ENCODE results near the gene PMEPA1.

Gene PMEPA1

DNA sequence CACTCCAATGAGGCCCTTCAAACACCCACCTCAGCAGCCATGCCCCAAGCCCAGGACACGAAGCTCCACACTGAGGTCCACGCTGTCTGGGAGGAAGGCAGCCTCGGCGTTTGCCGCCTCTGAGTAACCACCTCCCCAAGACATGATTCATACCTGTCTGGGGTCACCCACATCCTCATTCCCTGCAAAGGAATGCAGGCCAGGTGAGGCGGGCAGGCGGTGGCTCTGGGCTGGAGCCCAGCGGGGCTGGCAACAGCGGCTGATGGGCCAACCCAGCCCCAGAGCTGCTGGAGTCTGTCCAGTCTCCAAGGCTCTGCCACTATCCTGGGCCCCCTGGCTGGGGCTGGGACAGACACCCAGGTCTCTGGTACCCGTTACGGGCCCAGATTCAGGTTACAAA lies 14.8 kb downstream of the PMEPA1 start:
- ATAC-seq (no peak), DNase-seq (no peak)
- Mint-ChIP-seq H3K27me3 (no peaks in the 10 kb centered on the region), H3K4me1 (peaks cover 36% of the 10 kb centered on the region), H3K4me3 (no peak overlapping the region), H3K27ac (peak overlapping the region in 1 of 2 donors; percentile 65), H3K9me3 (no peaks in the 10 kb centered on the region)

DNA sequence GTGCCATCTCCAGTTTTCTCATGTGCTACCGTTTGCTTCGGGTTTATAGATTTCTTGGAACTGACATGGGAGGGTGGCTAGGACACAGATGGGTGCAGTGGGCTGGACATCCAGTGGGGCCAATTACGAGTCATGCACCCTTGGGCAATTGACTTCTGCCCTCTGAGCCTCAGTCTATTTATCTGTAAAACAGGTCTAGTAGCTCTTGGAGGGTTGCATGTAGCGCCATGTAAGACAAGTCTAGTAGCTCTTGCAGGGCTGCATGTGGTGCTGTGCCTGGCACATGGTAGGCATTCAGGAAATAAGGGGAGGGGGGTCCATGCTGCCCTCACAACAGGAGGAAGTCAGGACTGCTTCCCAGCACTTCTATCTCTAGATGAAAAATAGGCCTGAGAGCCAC lies 15.3 kb downstream of the PMEPA1 start:
- DNase-seq = no peak
- Mint-ChIP-seq H3K9me3 (no peaks in the 10 kb centered on the region), H3K27me3 (no peaks in the 10 kb centered on the region), H3K4me3 (no peak overlapping the region), H3K4me1 (peaks cover 34% of the 10 kb centered on the region), H3K27ac (no peak overlapping the region)
- no peak for ATAC-seq

DNA sequence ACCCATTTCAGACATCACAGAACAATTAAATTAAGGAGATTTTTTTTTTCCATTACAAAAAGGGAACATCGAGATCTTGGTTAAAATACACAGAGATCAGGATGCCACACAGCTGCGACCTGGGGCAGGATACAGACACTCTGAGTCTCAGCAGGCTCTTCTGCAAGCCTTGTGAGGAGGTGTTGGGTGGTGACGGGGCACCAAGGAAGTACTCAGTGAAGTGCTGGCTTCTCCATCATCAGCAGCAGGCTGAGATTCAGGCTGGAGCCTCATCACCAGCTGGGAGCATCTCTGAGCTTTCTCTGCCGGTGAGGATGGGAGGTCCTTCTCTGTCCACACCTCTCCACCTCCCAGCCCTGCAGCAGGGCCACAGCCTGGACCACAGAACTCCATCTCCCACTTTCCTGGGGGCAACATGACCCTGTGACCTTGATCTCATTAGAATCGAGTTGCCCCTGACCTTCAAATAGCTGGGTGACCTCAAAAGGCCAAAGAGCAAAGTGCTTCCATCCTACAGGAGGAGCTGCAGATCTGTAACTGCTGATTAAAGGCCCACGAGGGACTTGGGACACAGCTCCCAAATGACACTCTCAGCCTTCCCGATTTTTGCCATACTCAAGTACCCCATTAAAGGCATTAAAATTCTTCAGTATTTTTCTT lies 16.0 kb downstream of the PMEPA1 start:
- peaks cover 27% of the 10 kb centered on the region for H3K4me1 Mint-ChIP-seq
- no peaks in the 10 kb centered on the region for H3K9me3 Mint-ChIP-seq
- ATAC-seq = no peak
- H3K4me3 Mint-ChIP-seq = no peak overlapping the region
- no peak for DNase-seq
- peak overlapping the region in 1 of 2 donors; percentile 40 for H3K27ac Mint-ChIP-seq
- H3K27me3 Mint-ChIP-seq = no peaks in the 10 kb centered on the region

DNA sequence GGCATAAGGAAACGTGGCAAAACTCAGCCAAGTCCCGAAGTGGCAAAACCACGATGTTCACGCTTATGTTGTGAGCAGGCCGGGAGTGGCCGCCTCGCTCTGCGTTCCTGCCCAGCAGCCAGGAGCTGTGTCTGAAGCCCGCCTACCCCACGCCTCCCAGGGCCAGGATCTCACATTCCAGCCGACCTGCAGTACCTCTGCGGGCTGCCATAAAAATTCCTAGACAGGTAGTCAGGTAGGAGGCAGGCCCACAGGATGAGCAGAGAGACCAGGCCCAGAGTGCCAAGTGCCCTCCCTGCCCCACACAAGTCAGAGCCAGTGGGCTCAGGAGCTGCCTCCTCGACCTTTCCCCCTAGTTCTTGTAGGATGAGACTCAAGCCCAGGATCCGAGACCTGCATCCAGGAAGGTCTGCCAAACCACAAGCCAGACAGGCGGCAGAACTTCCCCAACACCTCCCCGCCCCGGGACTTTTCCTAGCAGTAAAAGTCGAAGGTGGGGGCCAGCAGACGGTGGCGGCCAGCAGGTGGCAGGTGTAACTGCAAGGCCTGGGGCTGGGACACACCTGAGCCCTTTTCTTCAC lies 16.7 kb downstream of the PMEPA1 start:
- no peak overlapping the region for H3K4me3 Mint-ChIP-seq
- H3K9me3 Mint-ChIP-seq = no peaks in the 10 kb centered on the region
- DNase-seq = no peak
- ATAC-seq = no peak
- peaks cover 24% of the 10 kb centered on the region for H3K4me1 Mint-ChIP-seq
- no peak overlapping the region for H3K27ac Mint-ChIP-seq
- no peaks in the 10 kb centered on the region for H3K27me3 Mint-ChIP-seq

DNA sequence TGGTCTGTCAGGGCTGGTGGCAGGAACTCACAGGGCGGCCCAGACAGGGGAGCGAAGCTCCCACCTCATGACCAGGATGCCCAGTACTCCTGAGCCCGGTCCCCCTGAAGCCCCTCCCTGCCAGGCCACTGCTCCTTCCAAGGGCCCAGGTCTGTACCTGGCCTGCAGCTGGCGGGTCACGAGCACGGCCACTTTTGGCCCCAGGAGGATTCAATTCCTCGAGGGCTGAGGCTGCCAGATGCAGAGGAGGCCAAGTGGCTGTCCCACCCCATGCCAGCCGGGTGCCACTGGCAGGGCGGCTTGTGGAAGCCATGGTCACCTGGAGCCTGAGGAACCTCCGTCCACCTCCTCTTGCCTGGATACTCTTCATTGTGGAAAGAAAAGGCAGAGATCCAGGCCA lies 17.4 kb downstream of the PMEPA1 start:
- Mint-ChIP-seq H3K27ac (no peak overlapping the region), H3K4me3 (no peak overlapping the region), H3K4me1 (peaks cover 24% of the 10 kb centered on the region), H3K27me3 (no peaks in the 10 kb centered on the region), H3K9me3 (no peaks in the 10 kb centered on the region)
- no peak for DNase-seq
- no peak for ATAC-seq

DNA sequence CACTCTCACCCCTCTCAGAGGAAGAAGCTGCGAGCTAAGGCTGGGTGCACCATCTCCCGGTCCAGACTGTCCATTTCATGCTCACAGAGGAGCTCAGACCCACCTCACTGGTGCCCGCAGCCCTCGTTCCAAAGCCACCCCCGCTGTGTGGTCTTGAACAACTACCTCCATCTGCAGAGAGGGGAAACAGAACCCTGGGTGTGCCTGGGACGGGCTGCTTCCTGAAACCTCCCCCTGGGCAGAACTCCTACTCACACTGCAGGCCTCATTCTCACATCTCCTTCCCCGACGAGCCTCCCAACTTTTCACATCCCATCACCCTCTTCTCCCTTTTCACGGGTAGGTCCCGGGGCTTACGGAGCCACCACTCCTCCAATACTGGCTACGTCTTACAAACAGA lies 18.1 kb downstream of the PMEPA1 start:
- no peak overlapping the region for H3K27ac Mint-ChIP-seq

DNA sequence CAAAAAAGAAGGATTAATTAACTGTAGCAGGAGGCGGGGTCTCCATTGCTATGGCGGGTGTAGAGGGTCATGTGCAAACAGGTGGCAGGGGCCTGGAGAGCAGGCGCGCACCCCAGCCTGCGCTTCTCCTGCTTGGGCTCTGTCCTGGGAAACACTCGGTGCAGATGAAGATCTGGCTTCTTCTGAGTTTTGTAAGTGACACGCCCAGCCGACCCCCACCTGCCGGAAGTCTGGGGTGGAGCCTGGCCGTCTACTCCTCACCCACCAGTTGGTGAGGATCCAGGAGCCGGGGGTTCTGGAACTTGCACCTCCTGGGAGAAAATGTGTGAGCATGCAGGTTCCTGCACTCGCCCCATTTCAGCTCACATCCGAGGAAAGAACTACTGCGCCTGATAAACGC lies 19.3 kb downstream of the PMEPA1 start:
- H3K27ac Mint-ChIP-seq = no peak overlapping the region
- no peak for DNase-seq
- H3K4me3 Mint-ChIP-seq = no peak overlapping the region

More for the DNA sequence above, 18.1 kb downstream of the PMEPA1 start:
- Mint-ChIP-seq H3K27me3 (no peaks in the 10 kb centered on the region), H3K4me1 (peaks cover 24% of the 10 kb centered on the region), H3K4me3 (no peak overlapping the region), H3K9me3 (no peaks in the 10 kb centered on the region)
- DNase-seq (no peak), ATAC-seq (no peak)

DNA sequence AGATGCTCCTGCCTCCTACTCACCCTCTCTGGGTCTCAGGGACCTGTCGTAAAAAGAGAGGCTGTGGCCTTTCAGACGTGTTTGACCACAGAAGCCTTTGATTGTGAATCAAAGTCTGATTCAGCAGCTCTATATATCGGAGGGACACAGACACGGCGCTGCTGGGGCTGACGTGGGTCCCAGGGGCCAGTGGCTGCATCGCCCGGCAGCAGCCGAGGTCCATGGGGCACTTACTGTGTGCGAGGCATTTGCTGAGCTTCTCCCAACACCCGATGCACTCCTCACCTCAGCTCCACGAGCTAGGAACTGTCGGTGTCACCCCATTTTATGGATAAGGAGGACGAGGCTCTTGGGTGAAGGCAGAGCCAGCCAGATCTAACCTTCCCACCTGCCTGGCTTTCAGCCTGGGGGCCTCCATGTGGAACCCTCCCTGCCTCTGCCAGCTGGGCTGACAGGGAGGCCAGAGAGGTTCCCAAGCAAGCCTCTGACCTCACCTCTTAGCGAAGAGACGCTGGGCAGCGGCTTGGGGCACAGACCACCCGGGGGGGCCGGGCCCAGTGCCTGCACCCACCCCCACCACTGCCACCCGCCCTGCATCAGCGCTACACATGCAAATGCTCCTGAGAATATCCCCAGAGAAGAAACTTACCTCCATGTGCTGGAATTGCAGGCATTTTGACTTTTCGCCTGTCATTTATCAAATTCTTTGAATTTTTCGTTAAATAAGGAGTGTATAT lies 19.9 kb downstream of the PMEPA1 start:
- Mint-ChIP-seq H3K4me3 (no peak overlapping the region), H3K4me1 (peaks cover 21% of the 10 kb centered on the region), H3K27ac (no peak overlapping the region), H3K27me3 (no peaks in the 10 kb centered on the region), H3K9me3 (no peaks in the 10 kb centered on the region)
- ATAC-seq = no peak
- no peak for DNase-seq

More for the DNA sequence above, 19.3 kb downstream of the PMEPA1 start:
- ATAC-seq = no peak
- Mint-ChIP-seq H3K9me3 (no peaks in the 10 kb centered on the region), H3K27me3 (no peaks in the 10 kb centered on the region), H3K4me1 (peaks cover 24% of the 10 kb centered on the region)

DNA sequence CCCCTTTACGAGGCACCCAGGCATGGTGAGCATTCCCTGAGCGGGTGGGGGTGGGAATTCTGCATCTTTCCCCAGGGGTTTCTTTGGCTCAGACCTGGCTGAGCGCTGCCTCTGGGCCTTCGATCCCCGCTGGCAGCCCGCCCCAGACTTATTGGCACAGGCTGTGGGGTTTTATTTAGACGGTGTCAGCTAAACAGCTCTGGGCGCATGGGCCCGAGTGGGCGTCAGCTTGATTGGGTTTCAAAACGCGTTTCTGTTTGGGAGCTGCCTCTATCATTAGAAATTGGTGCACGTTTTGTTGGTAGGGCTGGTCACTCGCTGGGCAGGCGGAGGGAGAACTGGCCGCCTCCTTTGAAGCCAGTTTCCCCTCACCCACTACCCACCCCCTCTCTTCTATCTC lies 21.0 kb downstream of the PMEPA1 start:
- no peak for ATAC-seq
- Mint-ChIP-seq H3K9me3 (no peaks in the 10 kb centered on the region), H3K27ac (peak overlapping the region in 1 of 2 donors; percentile 25), H3K4me3 (no peak overlapping the region), H3K27me3 (no peaks in the 10 kb centered on the region), H3K4me1 (peaks cover 16% of the 10 kb centered on the region)
- no peak for DNase-seq

DNA sequence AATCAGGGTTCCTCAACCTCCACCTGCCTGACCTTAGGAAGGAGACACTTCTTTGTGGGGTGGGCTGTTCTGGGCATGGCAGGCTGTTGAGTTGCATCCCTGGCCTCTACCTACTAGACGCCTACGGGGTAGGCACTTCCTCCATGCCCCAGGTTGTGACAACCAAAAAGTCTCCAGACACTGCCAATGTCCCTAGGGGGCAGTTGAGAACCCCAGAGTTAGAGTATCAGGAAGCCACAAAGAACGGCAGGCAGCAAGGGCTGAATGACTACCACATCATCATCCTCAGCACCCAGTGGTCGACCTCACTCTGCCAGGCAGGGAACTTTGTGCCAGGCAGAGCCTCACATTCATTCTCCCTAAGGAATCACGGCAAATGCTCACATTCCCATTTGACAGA lies 21.5 kb downstream of the PMEPA1 start:
- H3K9me3 Mint-ChIP-seq = no peaks in the 10 kb centered on the region
- no peaks in the 10 kb centered on the region for H3K27me3 Mint-ChIP-seq
- no peak for ATAC-seq
- peak overlapping the region in 1 of 2 donors; percentile 85 for H3K27ac Mint-ChIP-seq
- peaks cover 16% of the 10 kb centered on the region for H3K4me1 Mint-ChIP-seq
- no peak overlapping the region for H3K4me3 Mint-ChIP-seq
- DNase-seq = no peak

DNA sequence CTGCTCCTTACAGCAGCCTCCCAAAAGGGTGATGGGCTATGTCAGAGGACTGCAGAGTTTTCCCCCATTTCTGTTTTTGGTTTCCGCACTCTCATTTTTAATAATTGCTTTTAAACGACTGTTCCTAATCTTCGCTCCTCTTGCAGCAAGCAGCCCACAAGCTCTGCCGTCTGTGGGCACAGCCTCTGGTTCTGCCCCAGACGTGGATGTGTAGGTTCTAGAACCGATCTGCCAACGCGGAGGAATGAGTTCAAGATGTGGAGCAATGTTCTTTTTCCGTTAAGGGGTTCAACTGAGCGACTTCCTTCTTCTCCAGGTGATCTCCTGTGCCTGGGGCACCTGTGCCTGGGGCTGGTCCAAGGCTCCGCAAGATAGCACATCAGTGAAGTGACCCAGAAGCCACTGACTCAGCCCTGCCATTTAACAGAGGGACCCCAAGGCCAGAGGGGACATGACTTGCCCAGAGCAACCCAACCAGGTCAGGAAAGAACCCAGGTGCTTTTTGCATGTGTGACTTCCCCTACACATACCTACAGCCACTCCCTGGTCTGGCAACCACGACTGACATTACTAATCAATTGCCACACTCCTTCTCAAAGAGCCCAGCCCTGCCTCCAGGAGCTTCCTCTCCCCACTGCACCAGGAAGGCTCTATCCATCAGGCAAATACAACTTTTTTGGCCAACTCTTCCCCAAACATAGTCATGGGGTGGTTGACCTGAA lies 22.7 kb downstream of the PMEPA1 start:
- Mint-ChIP-seq H3K4me3 (no peak overlapping the region), H3K9me3 (no peaks in the 10 kb centered on the region), H3K27me3 (no peaks in the 10 kb centered on the region), H3K27ac (no peak overlapping the region), H3K4me1 (peaks cover 17% of the 10 kb centered on the region)
- DNase-seq = no peak
- ATAC-seq = peak; percentile 69

DNA sequence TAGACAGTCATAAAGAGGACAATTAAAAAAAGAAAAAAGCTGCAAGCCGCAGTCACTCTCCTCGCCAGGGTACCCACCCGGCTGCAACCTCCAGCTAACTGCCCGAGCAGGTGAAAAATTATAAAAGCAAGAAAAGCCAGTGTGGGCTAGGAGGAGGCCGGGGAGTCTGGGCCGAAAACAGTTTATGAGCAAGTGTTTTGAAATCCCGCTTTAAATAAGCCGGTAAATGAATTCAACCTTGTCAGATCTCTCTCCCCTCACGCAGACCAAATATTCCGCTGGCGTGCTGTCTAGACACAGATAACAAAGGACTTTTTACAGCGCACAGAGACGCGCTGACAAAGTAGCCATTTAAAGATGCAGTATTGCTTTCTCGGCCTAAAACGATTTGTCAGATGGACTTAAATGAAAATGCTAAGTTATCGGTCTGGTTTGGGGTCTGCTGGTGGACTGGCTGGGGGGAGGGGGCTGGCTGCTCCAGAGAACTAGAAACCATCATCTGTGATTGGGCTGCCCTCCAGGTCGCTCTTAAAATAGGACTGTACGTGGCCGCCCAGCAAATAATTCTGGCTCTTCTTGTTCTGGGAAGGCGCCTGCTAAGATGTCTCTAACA lies 24.6 kb downstream of the PMEPA1 start:
- no peaks in the 10 kb centered on the region for H3K9me3 Mint-ChIP-seq
- H3K27me3 Mint-ChIP-seq = no peaks in the 10 kb centered on the region
- H3K27ac Mint-ChIP-seq = no peak overlapping the region
- peaks cover 36% of the 10 kb centered on the region for H3K4me1 Mint-ChIP-seq
- no peak for DNase-seq
- no peak for ATAC-seq
- H3K4me3 Mint-ChIP-seq = no peak overlapping the region

DNA sequence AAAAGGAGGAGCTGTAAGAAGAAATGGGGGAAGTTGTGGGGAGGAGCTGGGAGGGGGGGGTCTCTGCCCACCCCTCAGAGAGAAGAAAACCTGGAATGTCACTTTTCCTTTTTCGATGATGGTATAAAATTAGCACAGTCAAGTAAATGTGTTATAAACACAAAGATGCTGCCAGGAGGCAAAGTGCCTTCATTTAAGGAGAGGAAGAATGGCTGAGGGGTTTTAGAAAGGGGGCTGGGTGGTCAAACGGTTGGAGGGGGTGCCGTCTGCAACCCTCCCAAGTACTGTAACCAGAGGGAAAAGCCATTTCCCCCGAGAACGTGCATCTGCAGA lies 25.0 kb downstream of the PMEPA1 start:
- no peaks in the 10 kb centered on the region for H3K27me3 Mint-ChIP-seq
- H3K4me1 Mint-ChIP-seq = peaks cover 40% of the 10 kb centered on the region

DNA sequence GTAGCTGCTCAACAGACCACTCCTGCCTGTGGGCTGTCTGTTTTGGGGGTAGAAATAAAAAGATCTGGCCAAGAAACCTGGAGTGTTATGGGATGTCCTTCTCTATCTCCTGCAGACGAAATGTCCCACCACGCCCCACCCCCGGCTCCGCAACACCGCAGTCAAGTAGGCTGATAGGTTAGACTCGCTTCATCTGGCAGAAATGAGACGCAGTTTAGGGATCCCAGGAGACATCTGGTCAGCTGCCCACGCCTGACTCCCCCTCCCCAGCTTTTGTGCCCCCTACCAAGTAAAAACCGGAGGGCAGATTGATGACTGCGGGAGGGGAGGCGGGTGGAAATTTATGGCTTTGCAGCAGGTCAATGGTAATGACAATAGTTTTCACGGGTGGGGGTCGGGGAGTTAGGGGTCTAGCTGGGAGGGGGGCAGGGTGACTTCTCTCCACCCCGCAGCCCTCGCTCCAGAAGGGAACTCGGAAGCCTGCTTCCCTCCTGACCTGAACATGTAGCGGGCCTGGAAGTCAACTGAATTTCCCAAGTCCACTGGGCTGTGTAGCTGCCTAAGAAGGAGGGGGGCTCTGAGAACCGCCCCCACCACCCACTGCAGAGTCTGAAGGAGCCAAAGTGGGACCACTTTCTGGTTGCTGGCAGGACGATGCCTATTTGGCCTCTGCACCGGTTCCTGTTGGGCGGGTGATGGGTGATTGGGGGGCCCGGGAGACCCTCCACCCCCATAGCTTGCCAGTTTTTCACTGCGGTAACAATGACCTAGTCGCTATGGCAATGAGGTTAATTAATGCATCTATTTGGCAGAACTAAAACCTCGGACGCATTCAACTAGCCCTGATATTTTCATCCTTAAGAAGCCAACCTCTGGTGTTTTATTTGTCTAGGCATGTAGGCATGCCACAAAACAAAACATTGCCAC lies 25.7 kb downstream of the PMEPA1 start:
- Mint-ChIP-seq H3K4me1 (peaks cover 45% of the 10 kb centered on the region), H3K4me3 (no peak overlapping the region)

More for the DNA sequence above, 25.0 kb downstream of the PMEPA1 start:
- ATAC-seq (no peak), DNase-seq (no peak)
- Mint-ChIP-seq H3K9me3 (no peaks in the 10 kb centered on the region), H3K27ac (no peak overlapping the region), H3K4me3 (no peak overlapping the region)

DNA sequence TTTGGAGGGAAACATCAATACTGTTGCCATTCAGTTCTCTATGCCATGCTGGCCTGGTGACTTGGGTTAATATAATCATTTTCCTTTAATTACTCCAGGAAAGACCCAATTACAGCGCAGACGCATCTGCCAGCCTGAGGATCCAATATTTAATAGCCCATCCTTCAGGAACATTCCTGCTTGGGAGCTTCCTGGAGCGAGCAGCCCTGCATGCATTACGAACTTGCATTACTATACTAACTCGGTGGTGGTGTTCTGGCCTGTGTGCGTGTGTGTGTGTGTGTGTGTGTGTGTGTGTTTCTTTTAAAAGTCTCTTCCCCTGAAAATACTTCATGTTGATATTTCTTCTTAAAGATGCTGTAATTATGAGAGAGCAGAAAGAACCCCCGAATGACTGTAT lies 26.5 kb downstream of the PMEPA1 start:
- Mint-ChIP-seq H3K4me1 (peaks cover 43% of the 10 kb centered on the region), H3K27ac (no peak overlapping the region), H3K4me3 (no peak overlapping the region), H3K9me3 (no peaks in the 10 kb centered on the region), H3K27me3 (no peaks in the 10 kb centered on the region)
- no peak for DNase-seq
- ATAC-seq = no peak

More for the DNA sequence above, 25.7 kb downstream of the PMEPA1 start:
- DNase-seq = no peak
- no peaks in the 10 kb centered on the region for H3K9me3 Mint-ChIP-seq
- no peak for ATAC-seq
- no peaks in the 10 kb centered on the region for H3K27me3 Mint-ChIP-seq
- H3K27ac Mint-ChIP-seq = no peak overlapping the region

Data from stimulated activated naive CD8-positive, alpha-beta T cell treated with anti-CD3 and anti-CD28 coated beads, Interleukin-15, amount 100 ng/mL, for 72 hours (primary cell).